GM12878 (cell line): ENCODE data around the gene PPIL6. TPM values are rescaled to one million over a fixed set of nuclear protein-coding genes. Genes with fewer than 3 reads are reported as not detected.

Source experiments
- ATAC-seq: fragments of 200-7000 bp; cut with Tn5 transposase; 3 replicates; pipeline ENCODE4 v1.9.1; 2020; ENCODE audit warnings: mild to moderate bottlenecking, moderate library complexity
- BruUV-seq: library from RNA; stranded (reverse); fragments of 400-500 nt; replicated peaks from 2 replicates; lab custom pipeline; 2021; lab: Mats Ljungman, UMichigan
- CTCF ChIA-PET: fragments of 300-600 bp; sonication (Branson Sonifier 250); formaldehyde crosslinking; extraction: SDS; loops from one replicate; lab custom pipeline; 2021; ENCODE audit warnings: inconsistent platforms; lab: Yijun Ruan, JAX
- POLR2A ChIA-PET: fragments of 350-600 bp; formaldehyde crosslinking; extraction: SDS; loops from one replicate; lab custom pipeline; 2021; ENCODE audit warnings: inconsistent platforms; lab: Charles Lee
- RAD21 ChIA-PET: fragments of 300-600 bp; sonication (Branson Sonifier 250); formaldehyde crosslinking; loops from one replicate; lab custom pipeline; 2023; ENCODE audit warnings: antibody characterized with exemption; ENCODE audit not compliant: unreplicated experiment; lab: Charles Lee
- SMC1A ChIA-PET: fragments of 300-600 bp; sonication (Branson Sonifier 250); formaldehyde crosslinking; loops from one replicate; lab custom pipeline; 2023; ENCODE audit not compliant: unreplicated experiment, uncharacterized antibody; lab: Charles Lee
- DNase-seq: peaks from one replicate; pipeline ENCODE4 v3.0.0-alpha.2; 2011; ENCODE audit warnings: low read depth, low spot score
- FAIRE-seq: peaks from 3 replicates; lab custom pipeline; 2011; peaks lifted over from hg19 to GRCh38; lab: Jason Lieb, UNC
- H2AFZ ChIP-seq: 2 replicates; pipeline ENCODE4 v1.6.0; 2011; ENCODE audit warnings: low read depth, low read length, control low read depth; ENCODE audit not compliant: control insufficient read depth
- H3K27ac ChIP-seq: 2 replicates; pipeline ENCODE4 v1.5.1; 2011; ENCODE audit warnings: control low read depth; ENCODE audit not compliant: control insufficient read depth, insufficient read depth
- H3K27me3 ChIP-seq, 2 experiments: replicated peaks in 1 of 2; 2 replicates each; pipeline versions ENCODE4 v1.6.0 to v1.6.1; 2011; ENCODE audit warnings: low read length in 1 of 2; ENCODE audit not compliant: control insufficient read depth in 2 of 2, insufficient read depth in 2 of 2
- H3K36me3 ChIP-seq, 2 experiments: 2 replicates each; pipeline ENCODE4 v1.5.1; 2011; ENCODE audit warnings: low read length in 1 of 2; ENCODE audit not compliant: control insufficient read depth in 2 of 2, insufficient read depth in 2 of 2
- H3K4me1 ChIP-seq: 2 replicates; pipeline ENCODE4 v1.6.1; 2011; ENCODE audit warnings: mild to moderate bottlenecking, low read length, moderate library complexity, mixed read lengths; ENCODE audit not compliant: control insufficient read depth, insufficient read depth
- H3K4me2 ChIP-seq: 2 replicates; pipeline ENCODE4 v1.6.0; 2011; ENCODE audit warnings: control low read depth; ENCODE audit not compliant: control insufficient read depth, insufficient read depth
- H3K4me3 ChIP-seq: fragments of 200-600 bp; sonication (generic); 2 replicates; pipeline ENCODE4 v1.5.1; 2016
- H3K79me2 ChIP-seq: 2 replicates; pipeline ENCODE4 v1.6.0; 2011; ENCODE audit warnings: low read length; ENCODE audit not compliant: control insufficient read depth, insufficient read depth
- H3K9ac ChIP-seq: 2 replicates; pipeline ENCODE4 v1.8.0; 2011; ENCODE audit warnings: low read length, control low read depth, mixed read lengths; ENCODE audit not compliant: control insufficient read depth, insufficient read depth
- H3K9me3 ChIP-seq: replicated peaks from 3 replicates; pipeline ENCODE4 v1.5.1; 2011; ENCODE audit warnings: mild to moderate bottlenecking, low read length; ENCODE audit not compliant: control insufficient read depth, insufficient read depth
- H4K20me1 ChIP-seq: 2 replicates; pipeline ENCODE4 v1.6.0; 2011; ENCODE audit not compliant: control insufficient read depth, insufficient read depth
- CEBPB ChIP-seq, 2 experiments: fragments of 150-350 bp in 1 of 2; IDR thresholded peaks; 2 replicates each; pipeline ENCODE4 v1.6.1; 2012 to 2014; ENCODE audit warnings: low read depth in 2 of 2, low read length in 2 of 2, borderline replicate concordance in 1 of 2, inconsistent platforms in 1 of 2
- EED ChIP-seq: sonication (generic); IDR thresholded peaks from 2 replicates; pipeline ENCODE4 v1.6.1; 2016; ENCODE audit warnings: antibody characterized with exemption, low read depth
- HDAC2 ChIP-seq: fragments of 200-600 bp; sonication (generic); IDR thresholded peaks from 2 replicates; pipeline ENCODE4 v1.6.1; 2017
- MEF2A ChIP-seq: IDR thresholded peaks from 2 replicates; pipeline ENCODE4 v1.6.1; 2011; ENCODE audit warnings: low read depth, mild to moderate bottlenecking, low read length, moderate library complexity; ENCODE audit not compliant: insufficient read depth
- NFIC ChIP-seq: IDR thresholded peaks from 2 replicates; pipeline ENCODE4 v1.6.1; 2012; ENCODE audit warnings: low read depth, mild to moderate bottlenecking, inconsistent platforms, low read length, moderate library complexity
- NFXL1 ChIP-seq: fragments of 450-650 bp; IDR thresholded peaks from 2 replicates; pipeline ENCODE4 v1.6.1; 2017; ENCODE audit warnings: antibody characterized with exemption, mild to moderate bottlenecking, borderline replicate concordance
- SMARCA5 ChIP-seq: fragments of 450-650 bp; IDR thresholded peaks from 2 replicates; pipeline ENCODE4 v1.6.1; 2017; ENCODE audit warnings: mild to moderate bottlenecking
- ZNF24 ChIP-seq: fragments of 450-650 bp; IDR thresholded peaks from 2 replicates; pipeline ENCODE4 v1.6.1; 2017; ENCODE audit warnings: antibody characterized with exemption, mild to moderate bottlenecking
- WGBS: methylation state at CpG from one replicate; pipeline ENCODE4 v1.1.6; 2016; ENCODE audit warnings: low lambda C conversion rate; ENCODE audit not compliant: insufficient replicate concordance, insufficient coverage; ENCODE audit errors: missing lambda C conversion rate; 5-methylcytosine and 5-hydroxymethylcytosine counted together
- in situ Hi-C: fragments of 300-500 bp; cut with MboI; formaldehyde crosslinking; loops from 9 replicates; pipeline ENCODE4 v1.14.3; 2018; ENCODE audit warnings: mixed read lengths
- intact Hi-C: fragments of 100-400 bp; cut with micrococcal nuclease; formaldehyde crosslinking; loops from one replicate; pipeline ENCODE4 v1.14.2; 2022; ENCODE audit not compliant: unreplicated experiment
- polyA plus RNA-seq, 11 experiments: library from polyadenylated mRNA; depleted of rRNA in 4 of 11; unstranded in 6 of 11; stranded (reverse) in 5 of 11; fragments of >200 nt; fragmentation: Nextera tagmentation in 4 of 11; fragmentation: Illumina TruSeq in 1 of 11; extraction: Ambion mirVana in 4 of 11; extraction: Trizol in 1 of 11; gene quantifications; 1 replicate in 1 of 11; 2 replicates in 10 of 11; pipeline versions ENCODE4 v1.2.1 to v1.2.3, GENCODE V29; 2011 to 2016; ENCODE audit warnings: inconsistent platforms in 2 of 11, missing spikeins in 2 of 11, low read depth in 1 of 11
- total RNA-seq, 4 experiments: library from RNA; depleted of rRNA in 3 of 4; stranded (reverse); fragments of >200 nt in 3 of 4; fragmentation: Illumina TruSeq in 1 of 4; extraction: Trizol in 1 of 4; gene quantifications; 2 replicates each; pipeline versions ENCODE4 v1.2.1 to v1.2.3, GENCODE V29; 2013 to 2021
- TF ChIP-seq, protein P1 (sequence below): IDR thresholded peaks from 2 replicates; pipeline ENCODE4 v1.6.1; 2012; ENCODE audit warnings: improper control_type of control experiment, low read depth, low read length; ENCODE audit not compliant: insufficient replicate concordance

Gene PPIL6
- total and polyA plus RNA-seq, 10 of the 15 experiments (the other 5 are each of a cell fraction or from before 2014, with no cell fraction given), result 0.01 to 0.26 (median 0.12) TPM; not detected in 5

DNA sequence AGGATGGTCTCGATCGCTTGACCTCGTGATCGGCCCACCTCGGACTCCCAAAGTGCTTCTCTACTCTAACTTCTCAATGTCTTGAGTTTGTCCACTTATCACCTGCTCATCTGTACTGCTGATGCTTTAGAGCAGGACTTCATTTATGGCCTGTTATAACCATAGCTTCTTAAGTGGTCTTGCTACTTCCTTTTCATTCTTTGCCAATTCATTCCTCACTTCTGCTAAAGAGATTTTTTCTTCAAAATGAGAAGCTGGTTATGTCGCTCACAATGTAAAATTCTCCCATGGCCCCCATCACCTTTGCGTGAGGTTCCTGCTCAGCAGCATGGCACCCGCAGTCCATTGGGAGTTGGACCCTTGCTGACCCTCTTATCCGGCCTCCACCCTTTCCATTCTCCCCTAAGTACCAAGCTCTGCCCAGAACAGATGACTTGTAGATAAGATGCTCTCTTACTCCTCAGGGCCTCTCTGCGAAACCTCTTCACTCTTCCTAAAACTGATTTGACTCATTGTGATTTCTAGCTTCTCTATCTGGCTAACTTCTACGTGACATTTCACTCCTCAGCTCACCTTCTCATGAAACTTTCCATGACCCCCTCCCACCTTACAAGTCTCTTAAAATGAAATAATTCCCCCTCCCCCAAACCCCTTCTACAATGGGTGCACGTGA lies 44.2 kb downstream of the PPIL6 start:
- H3K79me2 ChIP-seq, result no peaks in the 10 kb centered on the region
- 51% methylated on average over 12 of the region's 12 CpGs for WGBS
- ChIA-PET RAD21 (interaction anchor here (0.7 kb wide), 1 partner anchor 56 kb away, joined by 3 read pairs; no protein-coding TSS in a partner anchor), SMC1A (interaction anchor here (0.9 to 1.5 kb wide), 2 partner anchors 15 to 40 kb away, joined by 3 to 6 read pairs; no protein-coding TSS in a partner anchor), CTCF (interaction anchor here (0.7 to 0.9 kb wide), 2 partner anchors 11 to 208 kb away, joined by 3 read pairs; no protein-coding TSS in a partner anchor), POLR2A (no interaction called here)
- in situ Hi-C loops (no loop called here), intact Hi-C loops (no loop called here)
- H3K27me3 ChIP-seq, result no peaks in the 10 kb centered on the region
- H3K9ac ChIP-seq, result no peak overlapping the region
- H3K9me3 ChIP-seq, result no peaks in the 10 kb centered on the region
- H2AFZ ChIP-seq, result peak overlapping the region; percentile 5; the same call in 1 of the 2 replicates
- FAIRE-seq (no peak), ATAC-seq (no peak), DNase-seq (no peak)
- peaks cover 3% of the 10 kb centered on the region; the same call in 1 of the 2 replicates for H3K4me1 ChIP-seq
- TF ChIP-seq MEF2A (no peak), NFXL1 (no peak), EED (no peak), SMARCA5 (no peak), CEBPB (IDR thresholded peaks at IDR 0.05; ENCODE audit: borderline replicate concordance in 1 of 2, low read depth in 2 of 2, low read length in 2 of 2) (no peak), HDAC2 (no peak), ZNF24 (no peak), NFIC (no peak)
- TF ChIP-seq, protein P1, sequence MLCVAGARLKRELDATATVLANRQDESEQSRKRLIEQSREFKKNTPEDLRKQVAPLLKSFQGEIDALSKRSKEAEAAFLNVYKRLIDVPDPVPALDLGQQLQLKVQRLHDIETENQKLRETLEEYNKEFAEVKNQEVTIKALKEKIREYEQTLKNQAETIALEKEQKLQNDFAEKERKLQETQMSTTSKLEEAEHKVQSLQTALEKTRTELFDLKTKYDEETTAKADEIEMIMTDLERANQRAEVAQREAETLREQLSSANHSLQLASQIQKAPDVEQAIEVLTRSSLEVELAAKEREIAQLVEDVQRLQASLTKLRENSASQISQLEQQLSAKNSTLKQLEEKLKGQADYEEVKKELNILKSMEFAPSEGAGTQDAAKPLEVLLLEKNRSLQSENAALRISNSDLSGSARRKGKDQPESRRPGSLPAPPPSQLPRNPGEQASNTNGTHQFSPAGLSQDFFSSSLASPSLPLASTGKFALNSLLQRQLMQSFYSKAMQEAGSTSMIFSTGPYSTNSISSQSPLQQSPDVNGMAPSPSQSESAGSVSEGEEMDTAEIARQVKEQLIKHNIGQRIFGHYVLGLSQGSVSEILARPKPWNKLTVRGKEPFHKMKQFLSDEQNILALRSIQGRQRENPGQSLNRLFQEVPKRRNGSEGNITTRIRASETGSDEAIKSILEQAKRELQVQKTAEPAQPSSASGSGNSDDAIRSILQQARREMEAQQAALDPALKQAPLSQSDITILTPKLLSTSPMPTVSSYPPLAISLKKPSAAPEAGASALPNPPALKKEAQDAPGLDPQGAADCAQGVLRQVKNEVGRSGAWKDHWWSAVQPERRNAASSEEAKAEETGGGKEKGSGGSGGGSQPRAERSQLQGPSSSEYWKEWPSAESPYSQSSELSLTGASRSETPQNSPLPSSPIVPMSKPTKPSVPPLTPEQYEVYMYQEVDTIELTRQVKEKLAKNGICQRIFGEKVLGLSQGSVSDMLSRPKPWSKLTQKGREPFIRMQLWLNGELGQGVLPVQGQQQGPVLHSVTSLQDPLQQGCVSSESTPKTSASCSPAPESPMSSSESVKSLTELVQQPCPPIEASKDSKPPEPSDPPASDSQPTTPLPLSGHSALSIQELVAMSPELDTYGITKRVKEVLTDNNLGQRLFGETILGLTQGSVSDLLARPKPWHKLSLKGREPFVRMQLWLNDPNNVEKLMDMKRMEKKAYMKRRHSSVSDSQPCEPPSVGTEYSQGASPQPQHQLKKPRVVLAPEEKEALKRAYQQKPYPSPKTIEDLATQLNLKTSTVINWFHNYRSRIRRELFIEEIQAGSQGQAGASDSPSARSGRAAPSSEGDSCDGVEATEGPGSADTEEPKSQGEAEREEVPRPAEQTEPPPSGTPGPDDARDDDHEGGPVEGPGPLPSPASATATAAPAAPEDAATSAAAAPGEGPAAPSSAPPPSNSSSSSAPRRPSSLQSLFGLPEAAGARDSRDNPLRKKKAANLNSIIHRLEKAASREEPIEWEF, result no peak
- H4K20me1 ChIP-seq, result no peaks in the 10 kb centered on the region
- no peak overlapping the region for H3K27ac ChIP-seq
- no peak overlapping the region for H3K4me3 ChIP-seq
- no peak overlapping the region for H3K4me2 ChIP-seq
- H3K36me3 ChIP-seq, result no peaks in the 10 kb centered on the region
- BruUV-seq, result no TSS peak
